ENCODE results near the gene PRR19. TPM values are rescaled to one million over a fixed set of nuclear protein-coding genes. Genes with fewer than 3 reads are reported as not detected.

Gene PRR19
- total RNA-seq, 1 donor from 2014 or later = 1.3 TPM

DNA sequence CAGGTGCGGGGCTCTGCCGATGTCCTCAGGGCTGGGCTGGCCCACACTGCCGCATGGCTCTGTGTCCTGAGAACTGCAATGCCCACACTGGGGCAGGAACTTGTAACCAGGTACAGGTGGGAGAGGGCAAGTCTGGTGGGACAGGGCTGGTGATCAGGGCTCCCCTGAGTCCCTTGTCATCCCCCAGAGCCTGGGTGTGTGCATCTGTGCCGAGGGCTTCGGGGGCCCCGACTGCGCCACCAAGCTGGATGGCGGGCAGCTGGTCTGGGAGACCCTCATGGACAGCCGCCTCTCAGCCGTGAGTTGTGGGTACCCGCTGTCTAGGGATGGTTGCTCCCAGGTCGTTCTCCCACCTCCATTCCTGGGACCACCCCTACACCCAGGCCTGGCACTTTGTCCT lies 54.0 kb downstream of the PRR19 start:
- Mint-ChIP-seq H3K4me3 (ENCODE audit: unreplicated experiment) (no peak overlapping the region), H3K4me1 (ENCODE audit: low read depth, unreplicated experiment) (peaks cover 3% of the 10 kb centered on the region), H3K27ac (ENCODE audit: unreplicated experiment) (no peak overlapping the region), H3K36me3 (ENCODE audit: low read depth, unreplicated experiment) (peaks cover 14% of the 10 kb centered on the region), H3K27me3 (ENCODE audit: low read depth, unreplicated experiment) (no peaks in the 10 kb centered on the region), H3K9me3 (ENCODE audit: unreplicated experiment) (no peaks in the 10 kb centered on the region)
- Histone ChIP-seq H3K4me2 (ENCODE audit: low read length) (no peak overlapping the region), H3K9me3 (ENCODE audit: insufficient read depth, low read depth, low read length) (no peaks in the 10 kb centered on the region), H4K20me1 (ENCODE audit: insufficient read depth, low read length) (peaks cover 6% of the 10 kb centered on the region), H3K27me3 (ENCODE audit: insufficient read depth, low read length) (no peaks in the 10 kb centered on the region), H3K4me3 (ENCODE audit: insufficient read depth, low read depth, low read length) (no peak overlapping the region), H3K27ac (ENCODE audit: low read depth, low read length) (no peak overlapping the region), H3K4me1 (ENCODE audit: insufficient read depth, low read length) (no peaks in the 10 kb centered on the region), H3K79me2 (ENCODE audit: insufficient read depth, low read length) (no peaks in the 10 kb centered on the region), H3K36me3 (ENCODE audit: insufficient read depth, low read length) (no peaks in the 10 kb centered on the region), H2AFZ (ENCODE audit: low read depth, low read length) (no peak overlapping the region), H3K9ac (ENCODE audit: low read length) (no peak overlapping the region)
- FAIRE-seq (no peak), DNase-seq (ENCODE audit: low read depth) (no peak)
- TF ChIP-seq EZH2 (IDR thresholded peaks at IDR 0.05; ENCODE audit: insufficient read depth, low read length) = no peak
- TF ChIP-seq, protein P1, sequence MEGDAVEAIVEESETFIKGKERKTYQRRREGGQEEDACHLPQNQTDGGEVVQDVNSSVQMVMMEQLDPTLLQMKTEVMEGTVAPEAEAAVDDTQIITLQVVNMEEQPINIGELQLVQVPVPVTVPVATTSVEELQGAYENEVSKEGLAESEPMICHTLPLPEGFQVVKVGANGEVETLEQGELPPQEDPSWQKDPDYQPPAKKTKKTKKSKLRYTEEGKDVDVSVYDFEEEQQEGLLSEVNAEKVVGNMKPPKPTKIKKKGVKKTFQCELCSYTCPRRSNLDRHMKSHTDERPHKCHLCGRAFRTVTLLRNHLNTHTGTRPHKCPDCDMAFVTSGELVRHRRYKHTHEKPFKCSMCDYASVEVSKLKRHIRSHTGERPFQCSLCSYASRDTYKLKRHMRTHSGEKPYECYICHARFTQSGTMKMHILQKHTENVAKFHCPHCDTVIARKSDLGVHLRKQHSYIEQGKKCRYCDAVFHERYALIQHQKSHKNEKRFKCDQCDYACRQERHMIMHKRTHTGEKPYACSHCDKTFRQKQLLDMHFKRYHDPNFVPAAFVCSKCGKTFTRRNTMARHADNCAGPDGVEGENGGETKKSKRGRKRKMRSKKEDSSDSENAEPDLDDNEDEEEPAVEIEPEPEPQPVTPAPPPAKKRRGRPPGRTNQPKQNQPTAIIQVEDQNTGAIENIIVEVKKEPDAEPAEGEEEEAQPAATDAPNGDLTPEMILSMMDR (IDR thresholded peaks at IDR 0.05; ENCODE audit: insufficient read depth, low read depth, low read length) = no peak

DNA sequence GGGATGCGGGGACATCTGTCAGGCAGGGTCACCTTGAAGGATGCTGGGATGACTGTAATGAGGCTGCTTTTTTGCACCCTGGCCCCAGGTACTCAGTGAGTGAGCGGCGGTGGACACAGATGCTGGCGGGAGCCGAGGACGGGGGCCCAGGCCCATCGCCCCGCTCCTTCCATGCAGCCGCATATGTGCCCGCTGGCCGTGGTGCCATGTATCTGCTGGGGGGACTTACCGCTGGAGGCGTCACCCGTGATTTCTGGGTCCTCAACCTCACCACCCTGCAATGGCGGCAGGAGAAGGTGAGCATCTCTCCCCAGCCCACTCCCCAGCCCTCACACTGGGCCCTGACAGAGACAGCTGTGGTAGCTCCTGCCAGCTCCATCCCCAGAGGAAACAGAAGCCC lies 54.8 kb downstream of the PRR19 start:
- H3K9me3 ChIP-seq (ENCODE audit: insufficient read depth, low read depth, low read length) = no peaks in the 10 kb centered on the region
- no peaks in the 10 kb centered on the region for H3K79me2 ChIP-seq (ENCODE audit: insufficient read depth, low read length)
- Mint-ChIP-seq H3K4me3 (ENCODE audit: unreplicated experiment) (no peak overlapping the region), H3K27me3 (ENCODE audit: low read depth, unreplicated experiment) (no peaks in the 10 kb centered on the region), H3K4me1 (ENCODE audit: low read depth, unreplicated experiment) (peaks cover 3% of the 10 kb centered on the region), H3K36me3 (ENCODE audit: low read depth, unreplicated experiment) (peaks cover 19% of the 10 kb centered on the region), H3K27ac (ENCODE audit: unreplicated experiment) (no peak overlapping the region), H3K9me3 (ENCODE audit: unreplicated experiment) (no peaks in the 10 kb centered on the region)
- no peak overlapping the region for H2AFZ ChIP-seq (ENCODE audit: low read depth, low read length)
- no peaks in the 10 kb centered on the region for H3K27me3 ChIP-seq (ENCODE audit: insufficient read depth, low read length)
- H3K4me2 ChIP-seq (ENCODE audit: low read length) = no peak overlapping the region
- no peaks in the 10 kb centered on the region for H3K4me1 ChIP-seq (ENCODE audit: insufficient read depth, low read length)
- FAIRE-seq (no peak), DNase-seq (ENCODE audit: low read depth) (no peak)
- TF ChIP-seq, protein P1 (IDR thresholded peaks at IDR 0.05; ENCODE audit: insufficient read depth, low read depth, low read length) = no peak
- no peak for TF ChIP-seq EZH2 (IDR thresholded peaks at IDR 0.05; ENCODE audit: insufficient read depth, low read length)
- H3K27ac ChIP-seq (ENCODE audit: low read depth, low read length) = no peak overlapping the region
- H4K20me1 ChIP-seq (ENCODE audit: insufficient read depth, low read length) = peaks cover 6% of the 10 kb centered on the region
- no peak overlapping the region for H3K4me3 ChIP-seq (ENCODE audit: insufficient read depth, low read depth, low read length)
- H3K36me3 ChIP-seq (ENCODE audit: insufficient read depth, low read length) = no peaks in the 10 kb centered on the region
- H3K9ac ChIP-seq (ENCODE audit: low read length) = no peak overlapping the region

DNA sequence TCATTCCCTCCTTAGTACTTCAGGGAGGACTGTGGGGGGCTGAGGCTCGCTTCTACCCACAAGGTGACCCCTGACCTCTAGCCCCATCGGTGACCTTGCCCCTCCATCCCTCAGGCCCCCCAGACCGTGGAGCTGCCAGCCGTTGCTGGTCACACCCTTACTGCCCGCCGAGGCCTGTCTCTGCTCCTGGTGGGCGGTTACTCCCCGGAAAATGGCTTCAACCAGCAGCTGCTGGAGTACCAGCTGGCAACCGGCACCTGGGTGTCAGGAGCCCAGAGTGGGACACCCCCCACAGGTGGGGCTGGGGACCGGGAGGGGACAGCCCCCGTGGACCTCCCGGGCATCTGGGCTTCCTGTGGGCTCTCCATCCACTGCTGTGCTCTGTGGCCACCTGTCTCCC lies 55.4 kb downstream of the PRR19 start:
- no peak for DNase-seq (ENCODE audit: low read depth)
- no peak for TF ChIP-seq EZH2 (IDR thresholded peaks at IDR 0.05; ENCODE audit: insufficient read depth, low read length)
- TF ChIP-seq, protein P1 (IDR thresholded peaks at IDR 0.05; ENCODE audit: insufficient read depth, low read depth, low read length) = no peak
- H3K27me3 Mint-ChIP-seq (ENCODE audit: low read depth, unreplicated experiment) = no peaks in the 10 kb centered on the region
- no peak overlapping the region for H3K4me3 Mint-ChIP-seq (ENCODE audit: unreplicated experiment)
- Histone ChIP-seq H3K4me2 (ENCODE audit: low read length) (no peak overlapping the region), H3K9ac (ENCODE audit: low read length) (no peak overlapping the region), H3K27me3 (ENCODE audit: insufficient read depth, low read length) (no peaks in the 10 kb centered on the region), H3K9me3 (ENCODE audit: insufficient read depth, low read depth, low read length) (no peaks in the 10 kb centered on the region), H3K4me1 (ENCODE audit: insufficient read depth, low read length) (no peaks in the 10 kb centered on the region), H3K79me2 (ENCODE audit: insufficient read depth, low read length) (no peaks in the 10 kb centered on the region), H3K36me3 (ENCODE audit: insufficient read depth, low read length) (no peaks in the 10 kb centered on the region), H4K20me1 (ENCODE audit: insufficient read depth, low read length) (no peaks in the 10 kb centered on the region), H3K27ac (ENCODE audit: low read depth, low read length) (no peak overlapping the region), H2AFZ (ENCODE audit: low read depth, low read length) (no peak overlapping the region), H3K4me3 (ENCODE audit: insufficient read depth, low read depth, low read length) (no peak overlapping the region)
- no peaks in the 10 kb centered on the region for H3K9me3 Mint-ChIP-seq (ENCODE audit: unreplicated experiment)
- peaks cover 3% of the 10 kb centered on the region for H3K4me1 Mint-ChIP-seq (ENCODE audit: low read depth, unreplicated experiment)
- H3K27ac Mint-ChIP-seq (ENCODE audit: unreplicated experiment) = no peak overlapping the region
- no peak for FAIRE-seq
- H3K36me3 Mint-ChIP-seq (ENCODE audit: low read depth, unreplicated experiment) = peaks cover 17% of the 10 kb centered on the region

Small RNA genes lying within 50 kb of the gene (microRNA-seq; reads per million reads assigned to microRNA genes)
- not detected for gene MIR8077

Other genes starting within 250 kb of the PRR19 start
- 9.2 and 12.1 TPM in 2 replicates for gene GRIK5, start 231.9 kb upstream of the PRR19 start, total RNA-seq
- 20.0 and 20.2 TPM in 2 replicates for gene ZNF574, start 226.0 kb upstream of the PRR19 start, total RNA-seq
- 7.7 and 8.3 TPM in 2 replicates for gene POU2F2, start 169.7 kb upstream of the PRR19 start, total RNA-seq
- gene DEDD2, start 84.5 kb upstream of the PRR19 start, total RNA-seq = 24.4 and 26.1 TPM in 2 replicates
- gene ZNF526, start 81.8 kb upstream of the PRR19 start, total RNA-seq = 20.2 and 21.6 TPM in 2 replicates
- gene GSK3A, start 59.5 kb upstream of the PRR19 start, total RNA-seq = 49.5 and 50.3 TPM in 2 replicates
- gene ERF, start 47.0 kb upstream of the PRR19 start, total RNA-seq = 108 TPM in 2 replicates
- 73.4 and 78.5 TPM in 2 replicates for gene CIC, start 32.9 kb upstream of the PRR19 start, total RNA-seq
- 44.1 and 51.8 TPM in 2 replicates for gene PAFAH1B3, start 492 bp downstream of the PRR19 start, total RNA-seq
- 0.70 TPM in 1 of 2 replicates, not detected in the other for gene TMEM145, start 11.2 kb downstream of the PRR19 start, total RNA-seq
- 42.0 and 45.7 TPM in 2 replicates for gene MEGF8, start 23.5 kb downstream of the PRR19 start, total RNA-seq
- gene CNFN, start 88.2 kb downstream of the PRR19 start, total RNA-seq = 0.61 and 2.5 TPM in 2 replicates
- gene LIPE, start 125.3 kb downstream of the PRR19 start, total RNA-seq = 1.3 and 2.0 TPM in 2 replicates
- gene CXCL17, start 140.8 kb downstream of the PRR19 start, total RNA-seq = not detected in 2 replicates
- gene CEACAM1, start 226.3 kb downstream of the PRR19 start, total RNA-seq = 1.1 and 1.7 TPM in 2 replicates